Testis (tissue), 3 donors: Measurements from ENCODE around the gene JADE3. TPM values are rescaled to one million over a fixed set of nuclear protein-coding genes. Genes with fewer than 3 reads are reported as not detected.

Experiments
- DNase-seq: peaks from one replicate; pipeline ENCODE4 v3.0.0-alpha.2; 2019
- H3K27ac ChIP-seq, 2 donors: fragments of 200-600 bp; sonication (generic); one replicate each; pipeline ENCODE4 v1.5.1; 2019
- H3K27me3 ChIP-seq: fragments of 200-600 bp; sonication (generic); one replicate; pipeline ENCODE4 v1.5.1; 2019
- H3K36me3 ChIP-seq: fragments of 200-600 bp; sonication (generic); one replicate; pipeline ENCODE4 v1.5.1; 2017; ENCODE audit warnings: low read depth; ENCODE audit errors: missing control alignments
- H3K4me1 ChIP-seq: fragments of 200-600 bp; sonication (generic); one replicate; pipeline ENCODE4 v1.5.1; 2019
- H3K4me3 ChIP-seq, 2 donors: fragments of 200-600 bp; sonication (generic); one replicate each; pipeline ENCODE4 v1.5.1; 2017 to 2019
- H3K9me3 ChIP-seq: fragments of 200-600 bp; sonication (generic); one replicate; pipeline ENCODE4 v1.5.1; 2017
- CTCF ChIP-seq, 3 experiments: fragments of 450-650 bp in 2 of 3; fragments of 200-600 bp in 1 of 3; sonication (generic) in 1 of 3; IDR thresholded peaks; one replicate each; pipeline ENCODE4 v1.5.1; 2016 to 2019; ENCODE audit warnings: antibody characterized with exemption in 3 of 3, mild to moderate bottlenecking in 2 of 3, moderate library complexity in 1 of 3
- POLR2A ChIP-seq: fragments of 450-650 bp; IDR thresholded peaks from one replicate; pipeline ENCODE4 v1.6.1; 2017; ENCODE audit warnings: antibody characterized with exemption, mild to moderate bottlenecking, moderate library complexity
- WGBS, 2 donors: methylation state at CpG; one replicate each; pipeline ENCODE4 v1.1.5; 2018; 5-methylcytosine and 5-hydroxymethylcytosine counted together
- intact Hi-C: fragments of 100-400 bp; cut with DNase I; formaldehyde crosslinking; loops from one replicate; pipeline ENCODE4 v1.15.1; 2023; ENCODE audit warnings: low total_unique reads
- polyA plus RNA-seq: library from polyadenylated mRNA; stranded (reverse); fragments of 350-450 nt; fragmentation: Illumina TruSeq; extraction: RNeasy Lipid Tissue Mini Kit (QIAGEN cat#74804); gene quantifications from one replicate; pipeline ENCODE4 v1.2.3, GENCODE V29; 2014; ENCODE audit warnings: low read depth, low replicate concordance; ENCODE audit not compliant: insufficient read depth
- total RNA-seq, 2 donors: library from RNA; depleted of rRNA; stranded (reverse); fragments of >200 nt; gene quantifications; one replicate each; pipeline ENCODE4 v1.2.3, GENCODE V29; 2016

Gene JADE3
- total and polyA plus RNA-seq, 3 donors from 2014 or later = 22.9 to 33.1 (median 23.0) TPM

GRCh38 chrX:47060708-47061107 is 148.5 kb downstream of the JADE3 start:
- H3K27me3 ChIP-seq = no peaks in the 10 kb centered on the region
- no peaks in the 10 kb centered on the region for H3K4me1 ChIP-seq
- H3K4me3 ChIP-seq = no peak overlapping the region
- no peaks in the 10 kb centered on the region for H3K36me3 ChIP-seq
- H3K27ac ChIP-seq = no peak overlapping the region
- WGBS, 2 donors = 85 to 88% methylated on average over 2 of the region's 2 CpGs
- TF ChIP-seq POLR2A = no peak
- TF ChIP-seq CTCF (IDR thresholded peaks at IDR 0.05) = no peak
- intact Hi-C loops = no loop called here
- DNase-seq = no peak
- no peaks in the 10 kb centered on the region for H3K9me3 ChIP-seq

GRCh38 chrX:47061238-47061919 is 149.2 kb downstream of the JADE3 start:
- WGBS, 2 donors = 62 to 78% methylated on average over 2 of the region's 2 CpGs
- Histone ChIP-seq H3K27me3 (no peaks in the 10 kb centered on the region), H3K36me3 (no peaks in the 10 kb centered on the region), H3K9me3 (no peaks in the 10 kb centered on the region), H3K27ac (no peak overlapping the region), H3K4me1 (no peaks in the 10 kb centered on the region), H3K4me3 (no peak overlapping the region)
- no peak for TF ChIP-seq CTCF (IDR thresholded peaks at IDR 0.05)
- intact Hi-C loops = no loop called here
- no peak for DNase-seq

- no peaks in the 10 kb centered on the region for H3K27me3 ChIP-seq
- H3K4me3 ChIP-seq = no peak overlapping the region
- TF ChIP-seq CTCF (IDR thresholded peaks at IDR 0.05) (no peak), POLR2A (no peak)
- 94 to 97% methylated on average over 2 of the region's 2 CpGs for WGBS, 2 donors
- H3K27ac ChIP-seq = no peak overlapping the region
- H3K4me1 ChIP-seq = no peaks in the 10 kb centered on the region
- no peaks in the 10 kb centered on the region for H3K9me3 ChIP-seq
- no peaks in the 10 kb centered on the region for H3K36me3 ChIP-seq
- no peak for DNase-seq
- intact Hi-C loops = no loop called here
These were observed 151.0 kb downstream of the JADE3 start for GRCh38 chrX:47063179-47063578.

- no peak for DNase-seq
- Histone ChIP-seq H3K27ac (no peak overlapping the region), H3K4me3 (no peak overlapping the region), H3K9me3 (no peaks in the 10 kb centered on the region), H3K27me3 (no peaks in the 10 kb centered on the region), H3K36me3 (no peaks in the 10 kb centered on the region), H3K4me1 (no peaks in the 10 kb centered on the region)
- no peak for TF ChIP-seq CTCF (IDR thresholded peaks at IDR 0.05)
- TF ChIP-seq POLR2A = no peak
- WGBS, 2 donors = 82 to 96% methylated on average over 3 of the region's 3 CpGs
- intact Hi-C loops = no loop called here
These were observed 156.0 kb downstream of the JADE3 start for GRCh38 chrX:47068214-47068613.

- H3K9me3 ChIP-seq = no peaks in the 10 kb centered on the region
- no peaks in the 10 kb centered on the region for H3K36me3 ChIP-seq
- H3K4me3 ChIP-seq = no peak overlapping the region
- intact Hi-C loops = no loop called here
- H3K27ac ChIP-seq = no peak overlapping the region
- TF ChIP-seq CTCF (IDR thresholded peaks at IDR 0.05) (no peak), POLR2A (no peak)
- no peaks in the 10 kb centered on the region for H3K4me1 ChIP-seq
- H3K27me3 ChIP-seq = no peaks in the 10 kb centered on the region
- no peak for DNase-seq
These were observed 156.5 kb downstream of the JADE3 start for GRCh38 chrX:47068720-47069119.
